CD4-positive, alpha-beta T cell (primary cell): ENCODE data around the gene CMTM4. TPM values are rescaled to one million over a fixed set of nuclear protein-coding genes. Genes with fewer than 3 reads are reported as not detected.

Experiments used
- ATAC-seq: fragments of 200-7000 bp; cut with Tn5 transposase; one replicate; pipeline ENCODE4 v1.10.0; 2022; ENCODE audit warnings: mild to moderate bottlenecking; ENCODE audit not compliant: poor library complexity
- CTCF ChIA-PET: fragments of 350-600 bp; sonication (Branson Sonifier 250); formaldehyde crosslinking; loops from one replicate; lab custom pipeline; 2021; ENCODE audit warnings: antibody characterized with exemption, inconsistent platforms; lab: Charles Lee
- POLR2A ChIA-PET: fragments of 350-600 bp; sonication (Branson Sonifier 250); formaldehyde crosslinking; loops from one replicate; lab custom pipeline; 2021; ENCODE audit warnings: antibody characterized with exemption, inconsistent platforms; lab: Charles Lee
- DNase-seq, 14 experiments: peaks; one replicate each; pipeline ENCODE4 v3.0.0-alpha.2; 2013 to 2020; ENCODE audit warnings: mixed read lengths in 2 of 14
- H3K27ac ChIP-seq, 2 donors: one replicate each; pipeline versions ENCODE4 v1.5.1 to v1.7.0; 2013; ENCODE audit warnings: low read length in 2 of 2, low read depth in 1 of 2, mild to moderate bottlenecking in 1 of 2
- H3K27me3 ChIP-seq, 2 experiments: 1 replicate in 1 of 2; 2 replicates in 1 of 2; pipeline versions ENCODE4 v1.6.1 to v1.7.0; 2013; ENCODE audit warnings: low read length in 2 of 2, control low read depth in 1 of 2, mild to moderate bottlenecking in 1 of 2, moderate library complexity in 1 of 2; ENCODE audit not compliant: insufficient read depth in 2 of 2, control insufficient read depth in 1 of 2
- H3K36me3 ChIP-seq: one replicate; pipeline ENCODE4 v1.6.1; 2013; ENCODE audit warnings: low read length, control low read depth; ENCODE audit not compliant: insufficient read depth
- H3K4me1 ChIP-seq: one replicate; pipeline ENCODE4 v1.6.1; 2013; ENCODE audit warnings: low read length, control low read depth; ENCODE audit not compliant: insufficient read depth
- H3K4me3 ChIP-seq: one replicate; pipeline ENCODE4 v1.5.1; 2013; ENCODE audit warnings: mild to moderate bottlenecking, low read length, moderate library complexity
- H3K9me3 ChIP-seq, 2 experiments: 1 replicate in 1 of 2; 2 replicates in 1 of 2; pipeline versions ENCODE4 v1.6.1 to v1.7.0; 2013; ENCODE audit warnings: low read length in 2 of 2, mild to moderate bottlenecking in 2 of 2, control low read depth in 1 of 2, moderate library complexity in 1 of 2; ENCODE audit not compliant: control insufficient read depth in 1 of 2, insufficient read depth in 1 of 2
- H3K27ac Mint-ChIP-seq: one replicate; pipeline ENCODE4 v1.8.0; 2020; ENCODE audit warnings: mixed read lengths
- H3K27me3 Mint-ChIP-seq: one replicate; pipeline ENCODE4 v1.8.0; 2021; ENCODE audit warnings: mixed read lengths
- H3K36me3 Mint-ChIP-seq: one replicate; pipeline ENCODE4 v1.8.0; 2021; ENCODE audit warnings: low read depth, mixed read lengths
- H3K4me1 Mint-ChIP-seq: one replicate; pipeline ENCODE4 v1.8.0; 2021; ENCODE audit warnings: low read depth, mixed read lengths
- H3K4me3 Mint-ChIP-seq: one replicate; pipeline ENCODE4 v1.8.0; 2020; ENCODE audit warnings: mild to moderate bottlenecking, mixed read lengths
- H3K9me3 Mint-ChIP-seq: one replicate; pipeline ENCODE4 v1.8.0; 2020; ENCODE audit warnings: mixed read lengths
- CTCF ChIP-seq: fragments of 200-600 bp; IDR thresholded peaks from one replicate; pipeline ENCODE4 v1.8.0; 2022; ENCODE audit warnings: antibody characterized with exemption, mild to moderate bottlenecking
- intact Hi-C, 2 experiments: fragments of 100-400 bp; cut with DNase I in 1 of 2; cut with micrococcal nuclease in 1 of 2; formaldehyde crosslinking; loops; one replicate each; pipeline versions ENCODE4 v1.15.1 to v1.9.0; 2023 to 2025; cut with DNase I, micrococcal nuclease
- total RNA-seq, 174 experiments: library from RNA in 2 of 174; stranded (reverse) in 2 of 174; gene quantifications; one replicate each; pipeline ENCODE4 v1.2.3 and lab custom pipeline; 2021 to 2026

The CMTM4 gene
- total RNA-seq, 2 experiments from 2014 or later, result 1.1 to 1.6 TPM

- intact Hi-C loops, result no loop called here
- no peak overlapping the region for H3K27ac Mint-ChIP-seq
These were observed 39.3 kb upstream of the CMTM4 start for GRCh38 chr16:66735891-66736290.

GRCh38 chr16:66731101-66731500 lies 34.6 kb upstream of the CMTM4 start:
- Mint-ChIP-seq H3K27ac (no peak overlapping the region), H3K36me3 (peaks cover 94% of the 10 kb centered on the region), H3K9me3 (no peaks in the 10 kb centered on the region), H3K4me3 (no peak overlapping the region), H3K27me3 (no peaks in the 10 kb centered on the region), H3K4me1 (peaks cover 6% of the 10 kb centered on the region)
- ChIA-PET CTCF (interaction anchor here (1.7 kb wide), 1 partner anchor 20 kb away, joined by 5 read pairs; the partner anchor contains the start of gene DYNC1LI2), POLR2A (no interaction called here)
- TF ChIP-seq CTCF, result no peak
- H3K36me3 ChIP-seq, result peaks cover 80% of the 10 kb centered on the region
- intact Hi-C loops, result no loop called here
- H3K4me3 ChIP-seq, result no peak overlapping the region
- no peaks in the 10 kb centered on the region for H3K4me1 ChIP-seq
- ATAC-seq (no peak), DNase-seq (no peak)
- no peaks in the 10 kb centered on the region for H3K27me3 ChIP-seq
- no peak overlapping the region for H3K27ac ChIP-seq
- H3K9me3 ChIP-seq, result no peaks in the 10 kb centered on the region

More at GRCh38 chr16:66735891-66736290, 39.3 kb upstream of the CMTM4 start:
- no peaks in the 10 kb centered on the region for H3K9me3 ChIP-seq
- no peak overlapping the region for H3K4me3 ChIP-seq
- H3K4me1 ChIP-seq, result peaks cover 13% of the 10 kb centered on the region
- no peaks in the 10 kb centered on the region for H3K27me3 Mint-ChIP-seq
- H3K36me3 ChIP-seq, result peaks cover 86% of the 10 kb centered on the region
- H3K27ac ChIP-seq, result no peak overlapping the region
- ATAC-seq, result no peak
- H3K9me3 Mint-ChIP-seq, result no peaks in the 10 kb centered on the region
- TF ChIP-seq CTCF, result no peak
- no peak overlapping the region for H3K4me3 Mint-ChIP-seq
- POLR2A ChIA-PET, result interaction anchor here (0.6 kb wide), 1 partner anchor 187 kb away, joined by 4 read pairs; no protein-coding TSS in a partner anchor
- no peak for DNase-seq
- CTCF ChIA-PET, result interaction anchor here (1.6 to 1.9 kb wide), 2 partner anchors 8 to 172 kb away, joined by 4 to 9 read pairs; no protein-coding TSS in a partner anchor
- H3K4me1 Mint-ChIP-seq, result peaks cover 19% of the 10 kb centered on the region
- peaks cover 86% of the 10 kb centered on the region for H3K36me3 Mint-ChIP-seq
- H3K27me3 ChIP-seq, result no peaks in the 10 kb centered on the region

GRCh38 chr16:66728804-66729203 lies 32.3 kb upstream of the CMTM4 start:
- Mint-ChIP-seq H3K4me1 (peaks cover 6% of the 10 kb centered on the region), H3K4me3 (no peak overlapping the region), H3K9me3 (no peaks in the 10 kb centered on the region), H3K36me3 (peaks cover 92% of the 10 kb centered on the region), H3K27ac (no peak overlapping the region), H3K27me3 (no peaks in the 10 kb centered on the region)
- H3K9me3 ChIP-seq, result no peaks in the 10 kb centered on the region
- no peaks in the 10 kb centered on the region for H3K27me3 ChIP-seq
- H3K4me1 ChIP-seq, result no peaks in the 10 kb centered on the region
- intact Hi-C loops, result loop anchor here (1.0 to 5.0 kb wide), 4 partner anchors 11 to 322 kb away; no protein-coding TSS in a partner anchor
- H3K27ac ChIP-seq, result no peak overlapping the region
- TF ChIP-seq CTCF, result no peak
- peaks cover 80% of the 10 kb centered on the region for H3K36me3 ChIP-seq
- POLR2A ChIA-PET, result no interaction called here
- DNase-seq, result no peak
- no peak overlapping the region for H3K4me3 ChIP-seq
- ATAC-seq, result no peak
- CTCF ChIA-PET, result interaction anchor here (1.5 to 3.4 kb wide), 3 partner anchors 8 to 22 kb away, joined by 5 to 18 read pairs (median 9); partner anchors contain the start of gene DYNC1LI2
